ENCODE measurements around the gene OSBPL9.
"Not testable (repeated sequence)": the region's sequence is repeated elsewhere in the genome, so short reads cannot be mapped to it uniquely, and the experiment has no call there.

Gene OSBPL9

DNA sequence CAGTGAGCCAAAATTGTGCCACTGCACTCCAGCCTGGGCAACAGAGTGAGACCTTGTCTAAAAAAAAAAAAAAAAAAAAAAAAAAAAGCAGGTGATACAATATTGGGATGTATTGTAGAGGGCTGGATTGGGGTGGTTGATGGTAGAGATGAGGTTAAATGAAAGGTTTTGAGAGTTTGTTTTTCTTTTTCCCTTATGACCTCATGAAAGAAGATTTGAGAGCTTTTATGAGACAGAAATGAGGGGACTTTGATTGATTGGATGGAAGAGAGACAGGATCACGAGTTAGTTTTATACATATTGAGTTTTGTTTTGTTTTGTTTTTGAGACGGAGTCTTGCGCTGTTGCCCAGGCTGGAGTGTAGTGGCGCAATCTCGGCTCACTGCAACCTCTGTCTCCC, 27.1 kb downstream of the OSBPL9 start:
- no peak overlapping the region for H3K9ac ChIP-seq (ENCODE audit: insufficient read length)
- TF ChIP-seq EZH2 (IDR thresholded peaks at IDR 0.05) (no peak), FOXP2 (optimal IDR thresholded peaks at IDR 0.05; ENCODE audit: control extremely low read depth, extremely low read length, insufficient read depth) (no peak), POLR2AphosphoS5 (IDR thresholded peaks at IDR 0.05; ENCODE audit: borderline replicate concordance, low read depth, low read length) (no peak)
- no peak overlapping the region for H3K27ac ChIP-seq
- DNase-seq (ENCODE audit: low read depth, low spot score) = no peak
- H3K4me3 ChIP-seq = no peak overlapping the region
- H3K36me3 ChIP-seq (ENCODE audit: insufficient read depth, low read length) = no peaks in the 10 kb centered on the region
- no peaks in the 10 kb centered on the region for H3K9me3 ChIP-seq (ENCODE audit: low read depth, low read length)

DNA sequence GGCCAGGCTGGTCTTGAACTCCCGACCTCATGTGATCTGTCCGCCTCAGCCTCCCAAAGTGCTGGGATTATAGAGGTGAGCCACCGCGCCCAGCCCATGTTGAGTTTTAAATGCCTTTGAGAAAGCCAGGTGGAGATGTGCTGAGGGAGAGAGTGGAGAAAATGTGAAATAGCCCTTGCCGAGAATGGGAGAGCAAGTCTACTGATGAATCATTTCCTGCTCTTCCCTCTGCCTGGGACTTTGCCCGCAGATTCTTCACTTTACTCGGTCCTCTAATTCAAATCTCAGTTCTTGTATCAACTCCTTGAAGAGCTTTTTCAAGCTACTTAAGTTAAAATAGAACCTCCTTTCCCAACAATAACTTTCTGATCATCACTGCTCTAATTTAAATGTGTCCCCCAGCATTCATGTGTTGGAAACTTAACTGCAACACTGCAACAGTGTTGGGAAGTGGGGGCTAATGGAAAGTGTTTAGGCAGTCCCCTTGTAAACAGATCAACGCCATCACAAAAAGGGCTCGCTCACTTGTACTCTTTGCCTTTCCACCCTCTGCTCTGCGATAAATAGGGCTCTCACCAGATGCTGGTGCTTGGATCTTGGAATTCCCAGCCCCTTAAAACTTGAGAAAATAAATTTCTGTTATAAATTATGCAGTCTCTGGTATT, 27.8 kb downstream of the OSBPL9 start:
- H3K36me3 ChIP-seq (ENCODE audit: insufficient read depth, low read length) = no peaks in the 10 kb centered on the region
- no peak overlapping the region for H3K4me3 ChIP-seq
- no peak for TF ChIP-seq EZH2 (IDR thresholded peaks at IDR 0.05)
- no peak for TF ChIP-seq FOXP2 (optimal IDR thresholded peaks at IDR 0.05; ENCODE audit: control extremely low read depth, extremely low read length, insufficient read depth)
- TF ChIP-seq POLR2AphosphoS5 (IDR thresholded peaks at IDR 0.05; ENCODE audit: borderline replicate concordance, low read depth, low read length) = no peak
- no peak overlapping the region for H3K27ac ChIP-seq
- H3K9ac ChIP-seq (ENCODE audit: insufficient read length) = no peak overlapping the region
- no peaks in the 10 kb centered on the region for H3K9me3 ChIP-seq (ENCODE audit: low read depth, low read length)
- DNase-seq (ENCODE audit: low read depth, low spot score) = no peak

DNA sequence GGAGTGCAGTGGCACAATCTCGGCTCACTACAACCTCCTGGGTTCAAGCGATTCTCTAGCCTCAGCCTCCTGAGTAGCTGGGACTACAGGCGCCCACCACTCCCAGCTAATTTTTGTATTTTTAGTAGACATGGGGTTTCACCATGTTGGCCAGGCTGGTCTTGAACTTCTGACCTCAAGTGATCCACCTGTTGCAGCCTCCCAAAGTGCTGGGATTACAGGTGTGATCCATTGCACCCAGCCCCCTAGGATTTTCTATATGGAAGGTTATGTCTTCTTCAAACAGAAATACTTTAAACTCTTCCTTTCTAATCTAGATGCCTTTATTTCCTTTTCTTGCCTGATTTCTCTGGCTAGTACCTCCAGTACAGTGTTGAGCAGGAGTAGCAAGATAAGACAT, 29.7 kb downstream of the OSBPL9 start:
- DNase-seq (ENCODE audit: low read depth, low spot score); H3K27ac ChIP-seq; H3K9ac ChIP-seq (ENCODE audit: insufficient read length); H3K9me3 ChIP-seq (ENCODE audit: low read depth, low read length); H3K4me3 ChIP-seq; H3K36me3 ChIP-seq (ENCODE audit: insufficient read depth, low read length): not testable (repeated sequence)

DNA sequence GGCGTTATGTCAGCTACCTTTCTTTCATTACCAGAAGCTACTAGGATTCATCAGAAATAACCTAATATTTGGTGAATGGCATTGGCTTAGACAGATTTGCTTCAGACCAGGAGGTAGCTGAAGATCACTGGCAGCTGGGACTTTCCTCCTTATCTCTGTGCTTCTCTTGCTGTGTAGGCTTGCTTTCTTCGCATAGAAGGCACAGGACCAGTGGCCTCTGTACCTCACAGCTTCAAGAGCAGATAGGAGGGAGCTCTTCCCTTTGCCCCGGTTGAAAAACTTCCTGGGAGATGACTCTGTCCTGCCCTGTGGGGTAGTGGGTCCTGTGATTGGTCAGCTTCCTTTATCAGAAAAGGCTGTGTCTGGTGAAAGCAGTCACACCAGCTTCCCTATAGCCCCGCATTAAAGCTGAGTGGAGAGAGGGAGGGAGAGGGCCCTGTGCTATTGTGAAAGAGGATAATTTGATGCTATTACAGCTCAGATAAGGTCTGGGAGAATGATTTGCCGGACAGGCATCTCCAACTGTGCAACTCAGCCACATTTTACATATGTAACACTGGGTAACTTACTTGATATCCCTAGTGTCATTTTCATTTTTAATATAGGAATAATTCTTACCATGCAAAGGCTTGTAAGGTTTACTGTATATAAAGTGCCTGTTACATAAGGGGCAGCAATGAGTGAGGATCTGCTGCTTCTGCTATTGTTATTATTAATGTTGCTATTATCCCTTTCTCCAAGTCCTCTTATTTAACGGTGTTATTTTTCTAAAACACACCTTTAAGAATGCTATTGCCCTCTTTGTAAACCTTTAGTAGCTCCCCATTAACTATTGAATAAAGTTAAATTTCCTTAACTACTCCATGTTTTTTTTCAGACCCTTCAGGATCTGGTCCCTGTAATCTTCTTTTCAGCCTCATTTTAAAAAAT, 31.6 kb downstream of the OSBPL9 start:
- H3K9ac ChIP-seq (ENCODE audit: insufficient read length) = no peak overlapping the region
- TF ChIP-seq EZH2 (IDR thresholded peaks at IDR 0.05) (no peak), FOXP2 (optimal IDR thresholded peaks at IDR 0.05; ENCODE audit: control extremely low read depth, extremely low read length, insufficient read depth) (no peak), POLR2AphosphoS5 (IDR thresholded peaks at IDR 0.05; ENCODE audit: borderline replicate concordance, low read depth, low read length) (no peak)
- H3K36me3 ChIP-seq (ENCODE audit: insufficient read depth, low read length) = no peaks in the 10 kb centered on the region
- DNase-seq (ENCODE audit: low read depth, low spot score) = no peak
- H3K27ac ChIP-seq = no peak overlapping the region
- no peak overlapping the region for H3K4me3 ChIP-seq
- H3K9me3 ChIP-seq (ENCODE audit: low read depth, low read length) = no peaks in the 10 kb centered on the region

DNA sequence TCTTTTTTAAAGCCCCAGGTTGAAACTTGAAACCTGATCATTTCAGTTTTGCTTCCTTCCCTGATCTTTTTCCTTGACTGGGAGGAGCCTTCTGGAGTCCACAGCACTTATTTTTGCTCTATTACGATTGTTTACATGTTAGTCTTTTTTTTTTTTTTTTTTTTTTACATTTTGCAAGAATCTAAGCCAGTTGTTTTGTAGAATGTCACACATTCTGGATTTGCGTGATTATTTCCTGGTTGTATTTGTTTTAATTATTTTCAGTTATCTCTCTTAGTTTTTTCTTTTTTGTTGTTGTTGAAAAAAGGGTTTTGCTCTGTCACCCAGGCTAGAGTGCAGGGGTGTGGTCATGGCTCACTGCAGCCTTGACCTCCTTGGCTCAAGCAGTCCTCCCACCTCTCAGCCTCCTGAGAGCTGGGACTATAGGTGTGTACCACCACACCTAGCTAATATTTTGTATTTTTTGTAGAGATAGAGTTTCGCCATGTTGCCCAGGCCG, 32.8 kb downstream of the OSBPL9 start:
- DNase-seq (ENCODE audit: low read depth, low spot score) = no peak
- Histone ChIP-seq H3K4me3 (no peak overlapping the region), H3K36me3 (ENCODE audit: insufficient read depth, low read length) (no peaks in the 10 kb centered on the region), H3K9ac (ENCODE audit: insufficient read length) (no peak overlapping the region), H3K9me3 (ENCODE audit: low read depth, low read length) (no peaks in the 10 kb centered on the region), H3K27ac (no peak overlapping the region)
- no peak for TF ChIP-seq EZH2 (IDR thresholded peaks at IDR 0.05)
- no peak for TF ChIP-seq FOXP2 (optimal IDR thresholded peaks at IDR 0.05; ENCODE audit: control extremely low read depth, extremely low read length, insufficient read depth)
- no peak for TF ChIP-seq POLR2AphosphoS5 (IDR thresholded peaks at IDR 0.05; ENCODE audit: borderline replicate concordance, low read depth, low read length)

DNA sequence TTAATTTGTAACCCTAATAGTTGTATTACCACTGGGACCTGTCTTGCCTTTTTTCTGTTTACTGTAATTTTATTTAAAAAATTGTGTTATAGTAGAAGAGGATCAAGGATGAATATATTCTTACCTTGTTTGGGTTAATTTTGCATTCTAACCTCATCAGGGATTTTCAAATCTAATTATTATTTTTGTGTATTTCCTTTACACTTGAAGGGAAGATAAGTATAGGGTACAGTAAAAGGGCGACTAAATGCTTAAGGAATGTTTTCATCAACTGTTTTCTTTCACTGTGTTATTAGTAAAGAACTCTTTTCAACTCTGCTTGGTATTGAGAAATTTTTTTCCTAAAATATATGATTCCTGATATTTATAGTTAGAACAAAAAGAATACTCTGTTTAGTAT, 33.3 kb downstream of the OSBPL9 start:
- Histone ChIP-seq H3K36me3 (ENCODE audit: insufficient read depth, low read length) (no peaks in the 10 kb centered on the region), H3K9ac (ENCODE audit: insufficient read length) (no peak overlapping the region), H3K9me3 (ENCODE audit: low read depth, low read length) (no peaks in the 10 kb centered on the region), H3K4me3 (no peak overlapping the region), H3K27ac (no peak overlapping the region)
- TF ChIP-seq EZH2 (IDR thresholded peaks at IDR 0.05) (no peak), POLR2AphosphoS5 (IDR thresholded peaks at IDR 0.05; ENCODE audit: borderline replicate concordance, low read depth, low read length) (no peak)
- DNase-seq (ENCODE audit: low read depth, low spot score) = no peak

DNA sequence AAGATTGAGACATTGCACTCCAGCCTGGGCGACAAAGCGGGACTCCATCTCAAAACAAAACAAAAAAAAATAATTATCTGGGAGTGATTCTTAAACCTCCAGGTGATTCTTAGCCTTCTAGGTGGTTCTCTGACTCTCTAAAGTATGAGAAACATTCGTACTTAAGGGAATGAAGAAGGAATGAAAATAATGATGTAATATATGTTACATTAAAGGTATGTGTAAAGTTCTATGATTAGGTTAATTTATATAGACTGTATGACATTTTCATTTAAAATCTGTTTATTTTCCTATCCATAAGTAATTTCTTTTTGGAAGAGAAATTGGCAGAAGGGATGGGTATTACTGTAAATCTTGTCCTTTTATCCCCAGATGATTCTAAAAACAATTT, 34.7 kb downstream of the OSBPL9 start:
- Histone ChIP-seq H3K27ac (no peak overlapping the region), H3K9ac (ENCODE audit: insufficient read length) (no peak overlapping the region), H3K9me3 (ENCODE audit: low read depth, low read length) (no peaks in the 10 kb centered on the region), H3K36me3 (ENCODE audit: insufficient read depth, low read length) (no peaks in the 10 kb centered on the region), H3K4me3 (no peak overlapping the region)
- no peak for TF ChIP-seq POLR2AphosphoS5 (IDR thresholded peaks at IDR 0.05; ENCODE audit: borderline replicate concordance, low read depth, low read length)
- TF ChIP-seq EZH2 (IDR thresholded peaks at IDR 0.05) = no peak
- no peak for TF ChIP-seq FOXP2 (optimal IDR thresholded peaks at IDR 0.05; ENCODE audit: control extremely low read depth, extremely low read length, insufficient read depth)
- DNase-seq (ENCODE audit: low read depth, low spot score) = no peak

DNA sequence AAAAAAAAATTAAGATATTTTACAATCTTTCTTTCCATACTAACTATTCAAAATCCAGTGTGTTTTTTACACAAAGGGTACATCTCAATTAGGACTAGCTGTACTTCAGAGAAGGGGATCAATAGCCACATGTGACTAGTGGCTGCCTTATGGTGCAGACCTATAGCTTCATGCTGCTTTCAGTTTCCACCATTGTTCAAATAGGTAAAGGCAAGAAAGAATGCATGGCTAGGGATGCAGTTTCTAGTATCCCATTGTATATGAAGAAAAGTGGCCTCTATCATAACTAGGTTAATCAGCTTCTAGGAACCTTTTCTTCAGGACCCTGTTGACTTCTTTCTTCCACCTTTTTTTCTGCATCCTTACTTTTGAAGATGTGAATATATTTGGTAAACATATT, 35.7 kb downstream of the OSBPL9 start:
- Histone ChIP-seq H3K9ac (ENCODE audit: insufficient read length) (no peak overlapping the region), H3K27ac (no peak overlapping the region), H3K4me3 (no peak overlapping the region), H3K36me3 (ENCODE audit: insufficient read depth, low read length) (no peaks in the 10 kb centered on the region), H3K9me3 (ENCODE audit: low read depth, low read length) (no peaks in the 10 kb centered on the region)
- TF ChIP-seq EZH2 (IDR thresholded peaks at IDR 0.05) = no peak
- no peak for TF ChIP-seq FOXP2 (optimal IDR thresholded peaks at IDR 0.05; ENCODE audit: control extremely low read depth, extremely low read length, insufficient read depth)
- no peak for TF ChIP-seq POLR2AphosphoS5 (IDR thresholded peaks at IDR 0.05; ENCODE audit: borderline replicate concordance, low read depth, low read length)
- DNase-seq (ENCODE audit: low read depth, low spot score) = no peak
